HFFc6 (cell line): ENCODE measurements around the gene TNP2. TPM values are rescaled to one million over a fixed set of nuclear protein-coding genes. Genes with fewer than 3 reads are reported as not detected.

Experiments
- DNase-seq: peaks from one replicate; pipeline ENCODE4 v3.0.0-alpha.2; 2018
- H3K27ac Mint-ChIP-seq: 2 replicates; pipeline ENCODE4 v1.8.0; 2020; ENCODE audit warnings: mild to moderate bottlenecking, mixed read lengths
- H3K27me3 Mint-ChIP-seq: 2 replicates; pipeline ENCODE4 v1.8.0; 2021; ENCODE audit warnings: mild to moderate bottlenecking, moderate library complexity, mixed read lengths; ENCODE audit not compliant: insufficient read depth
- H3K36me3 Mint-ChIP-seq: 2 replicates; pipeline ENCODE4 v1.8.0; 2021; ENCODE audit warnings: low read depth, mixed read lengths
- H3K4me1 Mint-ChIP-seq: 2 replicates; pipeline ENCODE4 v1.8.0; 2020; ENCODE audit warnings: low read depth, mixed read lengths
- H3K4me3 Mint-ChIP-seq: 2 replicates; pipeline ENCODE4 v1.8.0; 2020; ENCODE audit warnings: mild to moderate bottlenecking, moderate library complexity, mixed read lengths
- H3K9me3 Mint-ChIP-seq: 2 replicates; pipeline ENCODE4 v1.8.0; 2020; ENCODE audit warnings: mild to moderate bottlenecking, mixed read lengths
- CTCF ChIP-seq: fragments of 200-600 bp; sonication (generic); IDR thresholded peaks from 2 replicates; pipeline ENCODE4 v1.5.0; 2021; ENCODE audit warnings: antibody characterized with exemption, mild to moderate bottlenecking
- total RNA-seq, 6 experiments: library from RNA; stranded (reverse); fragmentation: NEBNext Ultra II Directional; extraction: Animal tissue kit (Norgen Biotek cat#: 25700); gene quantifications; 2 replicates in 1 of 6; 3 replicates in 5 of 6; pipeline ENCODE4 v1.2.3, GENCODE V29; 2021

The TNP2 gene
- total RNA-seq, 6 experiments from 2014 or later = not detected

GRCh38 chr16:11250786-11251524 lies 18.2 kb downstream of the TNP2 start:
- Mint-ChIP-seq H3K4me1 (peaks cover 23% of the 10 kb centered on the region), H3K9me3 (no peaks in the 10 kb centered on the region), H3K27ac (no peak overlapping the region), H3K27me3 (no peaks in the 10 kb centered on the region), H3K36me3 (no peaks in the 10 kb centered on the region; the same call in 1 of the 2 replicates), H3K4me3 (no peak overlapping the region)
- no peak for DNase-seq
- TF ChIP-seq CTCF = no peak

- Mint-ChIP-seq H3K36me3 (no peaks in the 10 kb centered on the region; the same call in 1 of the 2 replicates), H3K27me3 (no peaks in the 10 kb centered on the region; the same call in 1 of the 2 replicates), H3K9me3 (no peaks in the 10 kb centered on the region), H3K27ac (peak overlapping the region; percentile 7; the same call in 1 of the 2 replicates), H3K4me3 (no peak overlapping the region), H3K4me1 (peaks cover 28% of the 10 kb centered on the region)
- TF ChIP-seq CTCF = no peak
- DNase-seq = no peak
Measured at GRCh38 chr16:11250091-11250785, 18.9 kb downstream of the TNP2 start.

- Mint-ChIP-seq H3K9me3 (no peaks in the 10 kb centered on the region), H3K4me1 (peaks cover 28% of the 10 kb centered on the region), H3K36me3 (no peaks in the 10 kb centered on the region; the same call in 1 of the 2 replicates), H3K4me3 (no peak overlapping the region), H3K27ac (no peak overlapping the region), H3K27me3 (no peaks in the 10 kb centered on the region; the same call in 1 of the 2 replicates)
- TF ChIP-seq CTCF = no peak
- no peak for DNase-seq
Measured at GRCh38 chr16:11249233-11250061, 19.7 kb downstream of the TNP2 start.

GRCh38 chr16:11248133-11248532 lies 21.0 kb downstream of the TNP2 start:
- Mint-ChIP-seq H3K9me3 (no peaks in the 10 kb centered on the region), H3K4me3 (no peak overlapping the region), H3K27me3 (no peaks in the 10 kb centered on the region; the same call in 1 of the 2 replicates), H3K36me3 (no peaks in the 10 kb centered on the region; the same call in 1 of the 2 replicates), H3K27ac (no peak overlapping the region), H3K4me1 (peaks cover 18% of the 10 kb centered on the region)
- TF ChIP-seq CTCF = no peak
- no peak for DNase-seq

- Mint-ChIP-seq H3K27ac (no peak overlapping the region), H3K4me3 (no peak overlapping the region), H3K4me1 (0 out of 2 replicates have a peak, but pooled peaks cover 5% of the 10 kb centered on the region), H3K9me3 (no peaks in the 10 kb centered on the region), H3K36me3 (no peaks in the 10 kb centered on the region), H3K27me3 (no peaks in the 10 kb centered on the region; the same call in 1 of the 2 replicates)
- no peak for TF ChIP-seq CTCF
- DNase-seq = no peak
Measured at GRCh38 chr16:11245988-11246387, 23.1 kb downstream of the TNP2 start.
